ENCODE results near the gene LGR6.
A peak's percentile ranks its signal among the peaks of the same experiment; 100 is the strongest.

The LGR6 gene

GRCh38 chr1:202355944-202356553, 162.4 kb downstream of the LGR6 start:
- no peak for DNase-seq

GRCh38 chr1:202357506-202357905, 163.9 kb downstream of the LGR6 start:
- DNase-seq = no peak

- no peak for DNase-seq
Measured at GRCh38 chr1:202361224-202361623, 167.6 kb downstream of the LGR6 start.

- DNase-seq = no peak
Measured at GRCh38 chr1:202361701-202362100, 168.1 kb downstream of the LGR6 start.

- no peak for DNase-seq
Measured at GRCh38 chr1:202362212-202362611, 168.6 kb downstream of the LGR6 start.

GRCh38 chr1:202365092-202365815, 171.7 kb downstream of the LGR6 start:
- peak; percentile 37 for DNase-seq

- DNase-seq = peak; percentile 56
Measured at GRCh38 chr1:202367271-202367670, 173.7 kb downstream of the LGR6 start.

Measured in fibroblast of skin of right biceps (primary cell).